Posterior cingulate gyrus (tissue), 11 donors: ENCODE results near the gene PIN1.

Experiments used
- DNase-seq, 10 donors: peaks; one replicate each; pipeline versions ENCODE4 v3.0.0 to v3.0.0-alpha.2; 2020 to 2021; ENCODE audit warnings: mixed read lengths in 3 of 10
- intact Hi-C: fragments of 100-400 bp; cut with DNase I; formaldehyde crosslinking; loops from one replicate; pipeline ENCODE4 v1.15.1; 2023

The PIN1 gene

GRCh38 chr19:9848060-9848459 lies 12.9 kb downstream of the PIN1 start:
- intact Hi-C loops = loop anchor here (10.0 kb wide), 1 partner anchor 67 kb away; no protein-coding TSS in a partner anchor
- peak in 5 of 10 donors; percentile 57 to 92 (median 83) for DNase-seq

DNA sequence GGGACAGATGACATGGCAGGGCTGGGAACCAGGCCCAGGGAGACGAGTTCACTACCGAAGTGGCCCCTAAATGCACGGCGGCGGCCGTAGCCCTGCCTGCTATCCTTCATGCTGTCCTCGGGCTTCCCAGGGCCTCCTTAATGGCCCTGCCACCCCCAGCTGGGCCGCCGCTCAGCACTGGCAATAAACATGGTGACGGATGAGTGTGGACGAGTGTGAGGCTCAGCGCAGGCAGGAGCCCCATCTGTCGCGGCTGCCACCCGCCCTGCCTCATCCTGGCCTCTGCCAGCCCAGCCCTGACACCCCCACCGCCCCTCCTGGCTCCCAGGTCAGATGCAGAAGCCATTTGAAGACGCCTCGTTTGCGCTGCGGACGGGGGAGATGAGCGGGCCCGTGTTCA lies 13.6 kb downstream of the PIN1 start:
- DNase-seq = peak in 1 of 10 donors; percentile 84

DNA sequence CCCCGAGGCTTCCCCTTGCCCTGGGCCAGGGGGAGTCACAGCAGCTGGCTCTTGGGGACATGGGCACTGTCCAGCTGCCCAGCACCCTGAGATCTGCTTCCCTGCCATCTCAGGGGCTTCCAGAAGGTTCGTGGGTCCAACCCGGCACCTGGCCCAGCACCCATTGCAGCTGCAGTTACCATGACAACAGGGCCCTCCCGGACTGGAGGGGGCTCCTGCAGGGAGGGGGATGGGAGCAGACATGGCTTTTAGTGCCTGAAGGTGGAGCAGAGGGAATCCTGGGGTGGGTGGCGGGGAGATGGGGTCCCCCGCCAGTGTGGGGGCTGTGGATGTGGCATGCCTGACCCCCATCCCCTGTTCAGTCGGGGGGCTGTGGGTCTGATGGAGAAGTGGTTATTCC lies 14.7 kb downstream of the PIN1 start:
- DNase-seq = no peak
- intact Hi-C loops = loop anchor here (10.0 kb wide), 1 partner anchor 65 kb away; no protein-coding TSS in a partner anchor

More for the DNA sequence above, 13.6 kb downstream of the PIN1 start:
- intact Hi-C loops = loop anchor here (10.0 kb wide), 1 partner anchor 66 kb away; no protein-coding TSS in a partner anchor

GRCh38 chr19:9850235-9850959 lies 15.3 kb downstream of the PIN1 start:
- DNase-seq = peak in 5 of 10 donors; percentile 39 to 91 (median 84)
- intact Hi-C loops = no loop called here

GRCh38 chr19:9854282-9854846 lies 19.2 kb downstream of the PIN1 start:
- intact Hi-C loops = no loop called here
- DNase-seq = no peak

DNA sequence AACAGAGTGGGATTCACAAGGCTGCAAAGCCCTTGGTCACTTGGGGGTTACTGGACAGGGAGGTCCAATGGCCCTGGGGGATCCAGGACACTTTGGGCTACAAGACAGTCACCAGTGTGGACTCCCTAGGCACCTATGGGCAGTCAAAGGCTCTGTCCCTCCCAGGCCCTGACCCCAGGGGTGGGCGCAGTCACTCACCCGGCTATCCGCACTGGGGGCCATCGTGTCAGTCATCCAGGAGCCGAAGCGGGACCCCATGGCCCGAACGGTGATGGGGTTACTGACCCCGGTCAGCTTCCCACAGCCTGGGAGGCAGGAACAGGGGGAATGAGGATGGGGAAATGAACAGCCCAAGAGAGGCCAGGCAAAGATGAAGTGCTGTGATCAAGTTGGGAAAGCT lies 21.5 kb downstream of the PIN1 start:
- DNase-seq = no peak
- intact Hi-C loops = no loop called here

DNA sequence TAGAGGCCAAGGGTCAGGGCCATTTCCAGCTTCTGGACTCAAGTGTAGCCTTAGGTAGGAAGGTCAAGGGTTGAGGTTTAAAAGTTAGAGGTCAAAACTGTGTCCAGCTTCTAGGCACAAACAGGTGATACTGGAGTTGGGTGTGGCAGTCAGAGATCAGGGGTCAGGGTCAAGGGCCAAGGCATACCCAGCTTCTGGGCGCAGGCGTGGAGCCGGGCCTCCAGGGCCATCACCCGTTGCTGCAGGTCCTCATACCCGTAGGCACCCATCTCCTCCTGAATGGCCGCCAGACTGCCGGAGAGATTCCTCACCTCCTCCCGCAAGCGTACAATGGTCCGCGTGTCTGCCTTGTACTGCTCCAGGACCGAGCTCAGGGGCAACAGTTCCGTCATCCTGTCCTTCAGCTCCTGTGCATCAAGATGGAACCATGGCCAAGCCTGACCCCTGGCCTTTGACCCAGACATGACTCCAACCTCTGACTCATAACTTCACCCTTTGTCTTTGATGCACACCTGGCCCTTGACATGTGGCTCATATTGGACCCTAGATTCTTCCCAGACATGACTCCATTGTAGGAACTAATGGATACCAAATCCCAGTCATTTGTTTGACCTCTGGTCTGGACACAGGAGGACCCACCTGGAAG lies 22.1 kb downstream of the PIN1 start:
- DNase-seq = no peak
- intact Hi-C loops = no loop called here

GRCh38 chr19:9857920-9858746 lies 23.0 kb downstream of the PIN1 start:
- intact Hi-C loops = no loop called here
- DNase-seq = no peak

DNA sequence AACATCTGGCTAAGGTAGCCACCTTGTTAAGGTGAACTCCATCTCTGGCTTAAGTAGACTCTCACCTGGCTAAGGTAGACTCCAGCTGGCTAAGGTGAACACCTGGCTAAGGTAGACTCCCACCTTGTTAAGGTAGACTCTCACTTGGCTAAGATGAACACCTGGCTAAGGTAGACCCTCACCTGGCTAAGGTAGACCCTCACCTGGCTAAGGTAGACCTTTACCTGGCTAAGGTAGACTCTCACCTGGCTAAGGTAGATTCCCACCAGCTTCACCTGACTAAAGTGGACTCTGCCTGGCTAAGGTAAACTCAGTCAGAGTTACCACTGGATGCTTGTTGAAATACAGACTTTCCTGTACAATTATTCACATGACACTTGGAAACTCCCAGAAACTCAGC lies 23.6 kb downstream of the PIN1 start:
- intact Hi-C loops = no loop called here
- DNase-seq = no peak

GRCh38 chr19:9860407-9860806 lies 25.3 kb downstream of the PIN1 start:
- intact Hi-C loops = no loop called here
- no peak for DNase-seq

- no peak for DNase-seq
- intact Hi-C loops = no loop called here
Measured at GRCh38 chr19:9861503-9861902, 26.4 kb downstream of the PIN1 start.

DNA sequence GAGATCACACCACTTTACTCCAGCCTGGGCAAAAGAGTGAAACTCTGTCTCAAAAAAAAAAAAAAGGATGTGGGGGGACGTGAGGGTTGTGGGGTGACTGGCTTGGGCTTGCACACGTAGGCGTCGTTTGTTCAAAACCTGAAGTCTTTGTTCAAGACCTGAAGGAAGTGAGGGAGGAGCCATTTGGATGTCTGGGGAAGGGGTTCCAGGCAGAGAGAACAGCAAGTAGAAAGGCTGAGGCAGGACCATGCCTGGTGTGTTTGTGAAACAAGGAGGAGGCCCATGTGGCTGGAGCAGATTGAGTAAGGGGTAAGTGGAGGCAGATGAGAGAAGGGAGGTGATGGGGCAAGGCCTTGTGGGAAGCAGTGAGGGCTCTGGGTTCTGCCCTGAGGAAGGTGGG lies 27.8 kb downstream of the PIN1 start:
- intact Hi-C loops = no loop called here
- DNase-seq = no peak

- DNase-seq = no peak
- intact Hi-C loops = no loop called here
Measured at GRCh38 chr19:9863759-9864158, 28.6 kb downstream of the PIN1 start.

DNA sequence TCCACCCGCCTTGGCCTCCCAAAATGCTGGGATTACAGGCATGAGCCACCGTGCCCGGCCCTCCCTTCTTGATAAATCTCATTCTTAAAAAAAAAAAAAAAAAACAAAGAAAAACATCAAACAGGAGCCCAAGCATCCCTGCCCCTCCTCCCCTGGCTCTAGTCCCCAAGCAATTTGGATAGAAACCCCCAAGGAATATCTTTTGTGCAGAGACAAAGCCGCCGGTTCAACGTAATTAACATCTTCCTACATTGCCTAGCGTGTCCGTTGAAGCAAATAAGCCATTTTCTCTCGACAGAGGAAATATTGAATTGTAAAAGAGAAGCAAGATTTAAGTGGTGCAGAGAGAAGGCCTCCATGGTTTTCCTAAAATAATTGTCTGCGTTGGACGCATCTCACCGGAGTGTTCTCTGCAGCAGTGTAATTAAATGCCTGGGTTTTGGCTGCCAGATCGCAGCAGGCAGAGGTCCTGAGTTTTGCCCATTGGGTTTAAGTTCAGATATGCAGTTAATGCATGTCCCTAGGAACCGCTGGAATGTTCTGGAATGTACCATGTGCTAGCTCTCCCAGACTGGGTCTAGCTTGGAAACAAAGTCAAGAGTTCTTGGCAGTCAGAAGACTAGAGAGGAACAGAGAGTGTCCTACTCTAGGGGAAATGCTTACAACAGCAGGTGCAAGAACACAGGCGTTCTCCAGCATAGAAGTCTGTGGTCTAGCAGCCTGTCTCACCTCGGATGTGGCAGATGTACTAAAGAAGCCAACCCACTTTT lies 30.8 kb downstream of the PIN1 start:
- intact Hi-C loops = no loop called here
- DNase-seq = no peak

DNA sequence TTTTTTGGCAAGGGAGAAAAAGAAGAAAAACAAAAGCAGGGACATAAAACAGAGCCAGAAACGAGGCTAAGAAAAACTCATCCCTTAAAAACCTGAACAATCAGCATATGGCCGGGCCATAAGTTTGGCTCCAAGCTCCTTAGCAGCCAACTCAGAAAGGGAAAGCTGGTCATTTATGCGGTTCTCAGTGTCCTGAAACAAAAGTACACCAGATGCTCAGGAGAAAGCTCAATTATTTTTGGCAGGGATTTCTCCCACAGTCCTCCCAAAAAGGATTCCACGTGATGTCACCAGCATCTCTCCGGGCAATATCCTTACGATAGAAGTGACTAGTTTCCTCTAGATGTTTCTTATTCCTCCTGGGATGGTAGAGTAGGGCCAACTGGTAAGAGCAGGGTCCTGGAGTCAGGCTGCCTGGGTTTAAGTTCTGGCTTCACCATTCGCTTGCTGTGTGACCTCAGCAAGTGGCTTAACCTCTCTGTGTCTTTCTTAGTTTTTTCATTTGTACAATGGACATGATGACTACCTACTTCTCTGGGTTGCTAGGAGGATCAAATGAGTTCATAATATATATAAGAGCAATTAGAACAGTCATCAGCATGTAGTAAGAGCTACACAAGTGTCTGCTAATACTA lies 34.0 kb downstream of the PIN1 start:
- DNase-seq = no peak
- intact Hi-C loops = no loop called here

DNA sequence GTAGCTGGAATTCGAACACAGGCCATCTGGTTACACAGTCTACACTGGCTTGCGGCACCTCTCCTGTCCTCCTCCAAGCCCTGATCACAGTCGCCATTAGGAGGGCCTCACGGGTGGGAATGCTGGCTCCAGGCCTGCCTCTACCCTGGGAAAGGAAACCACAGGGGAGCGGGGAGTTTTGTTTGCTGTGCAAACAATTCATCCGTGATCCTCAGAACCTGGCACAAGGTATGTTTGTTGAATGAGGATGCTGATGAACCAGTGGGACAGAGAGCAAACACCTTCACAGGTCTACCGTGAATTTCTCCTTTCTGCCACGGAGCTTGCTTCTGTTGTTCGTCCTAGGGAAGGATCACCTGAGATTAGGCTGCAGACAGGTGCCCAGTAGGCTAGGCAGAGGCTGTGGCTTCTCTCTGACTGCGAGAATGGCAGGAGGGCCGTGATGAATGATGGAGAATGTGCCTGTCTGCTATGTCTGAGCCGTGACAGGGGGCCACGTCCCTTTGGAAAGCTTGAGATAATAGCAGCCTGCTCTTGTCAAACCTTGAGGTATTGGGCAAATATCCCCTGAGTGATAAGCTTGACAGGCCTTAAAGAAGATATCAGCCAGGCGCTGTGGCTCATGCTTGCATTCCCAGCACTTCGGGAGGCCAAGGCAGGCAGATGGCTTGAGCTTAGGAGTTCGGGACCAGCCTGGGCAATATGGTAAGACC lies 36.7 kb downstream of the PIN1 start:
- intact Hi-C loops = no loop called here
- DNase-seq = no peak

DNA sequence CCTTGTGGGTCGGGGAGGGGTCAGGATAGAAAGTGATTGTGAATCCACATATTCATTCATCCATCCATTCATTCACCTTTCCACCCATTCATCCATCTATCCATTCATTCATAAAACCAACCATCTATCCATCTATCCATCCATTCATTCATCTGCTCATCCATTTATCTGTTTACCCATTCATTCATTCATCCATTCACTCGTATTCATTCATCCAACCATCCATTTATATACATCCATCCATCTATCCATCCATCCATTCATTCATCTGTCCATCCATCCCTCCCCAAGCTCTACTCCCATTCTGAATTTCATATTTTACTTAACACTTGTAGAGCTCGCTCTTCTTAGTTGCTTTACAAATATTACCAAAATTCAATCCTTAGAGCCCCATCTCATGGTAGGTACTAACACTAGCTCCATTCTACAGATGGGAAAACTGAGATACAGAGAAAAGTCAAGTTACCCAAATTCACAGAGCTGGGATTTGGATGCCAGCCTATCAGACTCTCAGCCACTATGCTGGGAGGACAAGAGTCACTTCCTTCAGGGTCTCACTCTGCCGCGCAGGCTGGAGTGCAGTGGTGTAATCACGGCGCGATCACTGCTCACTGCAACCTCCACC lies 37.6 kb downstream of the PIN1 start:
- intact Hi-C loops = no loop called here

GRCh38 chr19:9875031-9875627 lies 40.0 kb downstream of the PIN1 start:
- DNase-seq = no peak
- intact Hi-C loops = no loop called here

More for the DNA sequence above, 37.6 kb downstream of the PIN1 start:
- DNase-seq = no peak
